ENCODE results near the gene MBTPS1. TPM values are rescaled to one million over a fixed set of nuclear protein-coding genes. Genes with fewer than 3 reads are reported as not detected.

The MBTPS1 gene
- polyA plus RNA-seq, 3 donors = 26.4 to 73.8 (median 28.0) TPM

DNA sequence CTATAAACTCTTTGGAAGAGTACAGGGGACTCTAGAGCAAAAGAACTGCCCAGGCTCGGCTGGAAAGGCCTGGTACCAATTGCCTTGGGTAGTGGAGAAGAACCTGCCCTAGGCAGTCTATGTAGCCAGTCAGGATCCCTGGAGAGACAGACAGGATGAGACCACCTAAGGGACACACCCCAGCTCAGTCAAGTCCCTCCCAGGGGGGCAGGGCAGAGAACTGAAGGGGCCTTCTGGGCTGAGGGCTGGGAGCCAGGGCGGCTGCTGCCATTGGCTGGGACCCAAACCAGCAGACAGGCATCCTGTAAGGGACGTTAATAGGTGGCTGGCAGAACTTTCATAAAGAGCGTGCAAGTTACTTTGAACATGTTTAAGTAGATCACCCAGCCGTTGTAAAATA is 61.4 kb downstream of the MBTPS1 start:
- no peak overlapping the region for H3K4me3 Mint-ChIP-seq
- Histone ChIP-seq H3K4me1 (ENCODE audit: control insufficient read depth in 1 of 2, insufficient read depth in 2 of 2, low read length in 2 of 2) (no peaks in the 10 kb centered on the region), H3K9me3 (replicated peaks in 1 of 2; ENCODE audit: control insufficient read depth in 1 of 2, insufficient read depth in 1 of 2, low read length in 2 of 2) (no peaks in the 10 kb centered on the region), H3K4me2 (replicated peaks; ENCODE audit: extremely low read depth, low read length, poor library complexity, severe bottlenecking) (no peak overlapping the region), H3K9ac (ENCODE audit: insufficient read depth, low read length, poor library complexity, severe bottlenecking) (no peak overlapping the region), H3K4me3 (replicated peaks in 1 of 3; ENCODE audit: low read depth in 2 of 3, low read length in 3 of 3) (no peak overlapping the region), H3K79me2 (ENCODE audit: insufficient read depth, low read length) (no peaks in the 10 kb centered on the region), H3K36me3 (replicated peaks in 1 of 2; ENCODE audit: control insufficient read depth in 1 of 2, insufficient read depth in 2 of 2, low read length in 2 of 2) (peaks cover 87 to 91% of the 10 kb centered on the region in 2 donors), H2AFZ (ENCODE audit: insufficient read depth, low read depth, low read length, poor library complexity, severe bottlenecking) (no peak overlapping the region), H4K20me1 (ENCODE audit: insufficient read depth, low read length) (peaks cover 8% of the 10 kb centered on the region), H3K27ac (ENCODE audit: low read depth in 1 of 2, low read length in 2 of 2) (no peak overlapping the region), H3K27me3 (ENCODE audit: control insufficient read depth in 2 of 2, insufficient read depth in 2 of 2, low read length in 2 of 2) (no peaks in the 10 kb centered on the region)
- H3K27me3 Mint-ChIP-seq (ENCODE audit: low read depth in 3 of 3) = no peaks in the 10 kb centered on the region
- no peak overlapping the region for H3K27ac Mint-ChIP-seq
- TF ChIP-seq, protein P1, sequence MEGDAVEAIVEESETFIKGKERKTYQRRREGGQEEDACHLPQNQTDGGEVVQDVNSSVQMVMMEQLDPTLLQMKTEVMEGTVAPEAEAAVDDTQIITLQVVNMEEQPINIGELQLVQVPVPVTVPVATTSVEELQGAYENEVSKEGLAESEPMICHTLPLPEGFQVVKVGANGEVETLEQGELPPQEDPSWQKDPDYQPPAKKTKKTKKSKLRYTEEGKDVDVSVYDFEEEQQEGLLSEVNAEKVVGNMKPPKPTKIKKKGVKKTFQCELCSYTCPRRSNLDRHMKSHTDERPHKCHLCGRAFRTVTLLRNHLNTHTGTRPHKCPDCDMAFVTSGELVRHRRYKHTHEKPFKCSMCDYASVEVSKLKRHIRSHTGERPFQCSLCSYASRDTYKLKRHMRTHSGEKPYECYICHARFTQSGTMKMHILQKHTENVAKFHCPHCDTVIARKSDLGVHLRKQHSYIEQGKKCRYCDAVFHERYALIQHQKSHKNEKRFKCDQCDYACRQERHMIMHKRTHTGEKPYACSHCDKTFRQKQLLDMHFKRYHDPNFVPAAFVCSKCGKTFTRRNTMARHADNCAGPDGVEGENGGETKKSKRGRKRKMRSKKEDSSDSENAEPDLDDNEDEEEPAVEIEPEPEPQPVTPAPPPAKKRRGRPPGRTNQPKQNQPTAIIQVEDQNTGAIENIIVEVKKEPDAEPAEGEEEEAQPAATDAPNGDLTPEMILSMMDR (IDR thresholded peaks at IDR 0.05) = no peak
- no peak for DNase-seq
- peaks cover 84 to 92% of the 10 kb centered on the region in 2 donors for H3K36me3 Mint-ChIP-seq
- no CpG with 5 or more reads among the region's 5 CpGs for WGBS (ENCODE audit: insufficient coverage)
- no peaks in the 10 kb centered on the region for H3K4me1 Mint-ChIP-seq
- intact Hi-C loops (cut with micrococcal nuclease) = loop anchor here in 1 of 2 donors (5.0 kb wide), 1 partner anchor 93 kb away; no protein-coding TSS in a partner anchor
- H3K9me3 Mint-ChIP-seq = peaks cover 0 to 6% (median 2%) of the 10 kb centered on the region in 7 donors

DNA sequence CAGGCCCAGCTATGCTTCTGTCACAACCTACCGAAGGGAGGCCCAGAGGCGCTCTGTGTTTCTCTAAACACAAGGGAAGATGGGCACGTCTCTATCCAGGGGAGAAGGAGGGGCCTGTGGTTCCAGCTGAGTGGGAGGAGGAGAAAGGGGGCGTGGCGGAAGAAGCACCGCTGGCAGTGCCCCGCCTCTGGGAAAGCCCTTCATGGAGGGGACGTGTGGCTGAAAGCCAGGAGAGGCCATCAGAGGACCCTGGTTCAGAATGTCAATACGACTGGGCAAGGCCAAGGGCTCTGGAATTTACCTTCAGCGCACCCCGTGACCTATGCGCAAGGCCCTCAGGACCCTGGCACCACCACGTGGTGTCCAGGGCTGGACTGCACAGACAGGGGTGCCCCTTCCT is 61.8 kb downstream of the MBTPS1 start:
- Histone ChIP-seq H3K9me3 (replicated peaks in 1 of 2; ENCODE audit: control insufficient read depth in 1 of 2, insufficient read depth in 1 of 2, low read length in 2 of 2) (no peaks in the 10 kb centered on the region), H3K4me2 (replicated peaks; ENCODE audit: extremely low read depth, low read length, poor library complexity, severe bottlenecking) (no peak overlapping the region), H3K27ac (ENCODE audit: low read depth in 1 of 2, low read length in 2 of 2) (no peak overlapping the region), H3K27me3 (ENCODE audit: control insufficient read depth in 2 of 2, insufficient read depth in 2 of 2, low read length in 2 of 2) (no peaks in the 10 kb centered on the region), H3K79me2 (ENCODE audit: insufficient read depth, low read length) (no peaks in the 10 kb centered on the region), H3K9ac (ENCODE audit: insufficient read depth, low read length, poor library complexity, severe bottlenecking) (no peak overlapping the region), H3K36me3 (replicated peaks in 1 of 2; ENCODE audit: control insufficient read depth in 1 of 2, insufficient read depth in 2 of 2, low read length in 2 of 2) (peaks cover 87 to 91% of the 10 kb centered on the region in 2 donors), H3K4me1 (ENCODE audit: control insufficient read depth in 1 of 2, insufficient read depth in 2 of 2, low read length in 2 of 2) (no peaks in the 10 kb centered on the region), H2AFZ (ENCODE audit: insufficient read depth, low read depth, low read length, poor library complexity, severe bottlenecking) (no peak overlapping the region), H4K20me1 (ENCODE audit: insufficient read depth, low read length) (peaks cover 8% of the 10 kb centered on the region), H3K4me3 (replicated peaks in 1 of 3; ENCODE audit: low read depth in 2 of 3, low read length in 3 of 3) (no peak overlapping the region)
- Mint-ChIP-seq H3K9me3 (peaks cover 0 to 6% (median 2%) of the 10 kb centered on the region in 7 donors), H3K4me1 (no peaks in the 10 kb centered on the region), H3K27ac (peak overlapping the region in 2 of 7 donors; percentile 12 to 30), H3K36me3 (peaks cover 84 to 92% of the 10 kb centered on the region in 2 donors), H3K4me3 (no peak overlapping the region), H3K27me3 (ENCODE audit: low read depth in 3 of 3) (no peaks in the 10 kb centered on the region)
- WGBS (ENCODE audit: insufficient coverage) = 95% methylated on average over 10 of the region's 13 CpGs
- TF ChIP-seq, protein P1 (IDR thresholded peaks at IDR 0.05) = no peak
- no peak for DNase-seq
- intact Hi-C loops (cut with micrococcal nuclease) = loop anchor here in 1 of 2 donors (5.0 kb wide), 1 partner anchor 93 kb away; no protein-coding TSS in a partner anchor

Measured in CD14-positive monocyte (primary cell).